Gastroesophageal sphincter (tissue), 3 donors: ENCODE measurements around the gene UBE2J1.

Experiments
- EP300 ChIP-seq: sonication (generic); formaldehyde crosslinking; IDR thresholded peaks from one replicate; pipeline ENCODE4 v1.6.1; 2017; ENCODE audit warnings: antibody characterized with exemption, mild to moderate bottlenecking
- POLR2A ChIP-seq, 2 donors: fragments of 450-650 bp; IDR thresholded peaks; one replicate each; pipeline ENCODE4 v1.6.1; 2017; ENCODE audit warnings: antibody characterized with exemption in 2 of 2, mild to moderate bottlenecking in 2 of 2, moderate library complexity in 1 of 2
- POLR2AphosphoS5 ChIP-seq: sonication (generic); formaldehyde crosslinking; IDR thresholded peaks from one replicate; pipeline ENCODE4 v1.6.1; 2017; ENCODE audit warnings: antibody characterized with exemption
- TF ChIP-seq, protein P1 (sequence below), 4 experiments: fragments of 200-600 bp in 2 of 4; fragments of 450-650 bp in 2 of 4; sonication (generic) in 1 of 4; IDR thresholded peaks; one replicate each; pipeline ENCODE4 v1.5.1; 2017 to 2019; ENCODE audit warnings: antibody characterized with exemption in 4 of 4, mild to moderate bottlenecking in 2 of 4, moderate library complexity in 2 of 4

DNA sequence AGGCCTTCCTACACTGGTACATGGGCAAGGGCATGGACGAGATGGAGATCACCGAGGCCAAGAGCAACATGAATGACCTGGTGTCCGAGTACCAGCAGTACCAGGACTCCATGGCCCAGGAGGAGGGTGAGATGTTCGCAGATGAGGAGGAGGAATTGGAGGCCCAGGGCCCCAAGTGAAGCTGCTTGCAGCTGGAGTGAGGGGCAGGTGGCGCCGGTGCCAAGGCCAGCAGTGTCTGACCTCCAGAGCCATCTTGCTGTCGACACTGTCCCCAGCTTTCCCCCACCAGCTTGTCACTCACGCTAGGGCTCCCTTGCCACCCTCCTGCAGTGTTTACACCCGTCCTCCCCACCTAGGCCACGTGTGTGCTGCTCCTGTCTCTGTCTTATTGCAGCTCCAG lies 49.6 kb downstream of the UBE2J1 start:
- TF ChIP-seq, protein P1, sequence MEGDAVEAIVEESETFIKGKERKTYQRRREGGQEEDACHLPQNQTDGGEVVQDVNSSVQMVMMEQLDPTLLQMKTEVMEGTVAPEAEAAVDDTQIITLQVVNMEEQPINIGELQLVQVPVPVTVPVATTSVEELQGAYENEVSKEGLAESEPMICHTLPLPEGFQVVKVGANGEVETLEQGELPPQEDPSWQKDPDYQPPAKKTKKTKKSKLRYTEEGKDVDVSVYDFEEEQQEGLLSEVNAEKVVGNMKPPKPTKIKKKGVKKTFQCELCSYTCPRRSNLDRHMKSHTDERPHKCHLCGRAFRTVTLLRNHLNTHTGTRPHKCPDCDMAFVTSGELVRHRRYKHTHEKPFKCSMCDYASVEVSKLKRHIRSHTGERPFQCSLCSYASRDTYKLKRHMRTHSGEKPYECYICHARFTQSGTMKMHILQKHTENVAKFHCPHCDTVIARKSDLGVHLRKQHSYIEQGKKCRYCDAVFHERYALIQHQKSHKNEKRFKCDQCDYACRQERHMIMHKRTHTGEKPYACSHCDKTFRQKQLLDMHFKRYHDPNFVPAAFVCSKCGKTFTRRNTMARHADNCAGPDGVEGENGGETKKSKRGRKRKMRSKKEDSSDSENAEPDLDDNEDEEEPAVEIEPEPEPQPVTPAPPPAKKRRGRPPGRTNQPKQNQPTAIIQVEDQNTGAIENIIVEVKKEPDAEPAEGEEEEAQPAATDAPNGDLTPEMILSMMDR (IDR thresholded peaks at IDR 0.05): no peak
- no peak for TF ChIP-seq POLR2A (IDR thresholded peaks at IDR 0.05)
- no peak for TF ChIP-seq POLR2AphosphoS5
- no peak for TF ChIP-seq EP300
